A549 (cell line): Measurements from ENCODE around the gene SMC5. TPM values are rescaled to one million over a fixed set of nuclear protein-coding genes. Genes with fewer than 3 reads are reported as not detected.

Source experiments
- ATAC-seq, 2 experiments: fragments of 200-7000 bp in 1 of 2; fragments of >200 bp in 1 of 2; cut with Nextera tagmentation in 1 of 2; cut with Tn5 transposase in 1 of 2; 3 replicates each; pipeline versions ENCODE4 v1.8.0 to v1.9.1; 2018 to 2020; ENCODE audit warnings: mild to moderate bottlenecking in 1 of 2, moderate library complexity in 1 of 2
- CTCF ChIA-PET: fragments of 300-600 bp; sonication (Branson Sonifier 250); formaldehyde crosslinking; extraction: SDS; loops from one replicate; lab custom pipeline; 2021; ENCODE audit warnings: antibody characterized with exemption, inconsistent platforms; lab: Yijun Ruan, JAX
- POLR2A ChIA-PET: fragments of 350-600 bp; formaldehyde crosslinking; extraction: SDS; loops from one replicate; lab custom pipeline; 2021; ENCODE audit warnings: antibody characterized with exemption, inconsistent platforms; lab: Yijun Ruan, JAX
- DNase-seq, 2 experiments: peaks; one replicate each; pipeline versions ENCODE4 v3.0.0 to v3.0.0-alpha.2; 2011 to 2016; ENCODE audit warnings: low read depth in 1 of 2, low spot score in 1 of 2
- FAIRE-seq: peaks from 2 replicates; lab custom pipeline; 2011; peaks lifted over from hg19 to GRCh38; lab: Jason Lieb, UNC
- H3K27ac ChIP-seq, 2 experiments: fragments of >200 bp; sonication (Bioruptor Twin); formaldehyde crosslinking; 3 replicates each; pipeline ENCODE4 v1.5.1; 2016 to 2017
- H3K4me1 ChIP-seq: fragments of >200 bp; sonication (Bioruptor Twin); formaldehyde crosslinking; 3 replicates; pipeline ENCODE4 v1.6.1; 2016
- H3K4me2 ChIP-seq: fragments of >200 bp; sonication (Bioruptor Twin); formaldehyde crosslinking; 3 replicates; pipeline ENCODE4 v1.6.1; 2016
- H3K4me3 ChIP-seq: fragments of >200 bp; sonication (Bioruptor Twin); formaldehyde crosslinking; 3 replicates; pipeline ENCODE4 v1.5.1; 2016
- H3K9me3 ChIP-seq: fragments of >200 bp; sonication (Bioruptor Twin); formaldehyde crosslinking; 3 replicates; pipeline ENCODE4 v1.6.1; 2016
- CBX2 ChIP-seq: fragments of 200-600 bp; sonication (generic); IDR thresholded peaks from 2 replicates; pipeline ENCODE4 v1.6.1; 2016; ENCODE audit warnings: low read depth, mild to moderate bottlenecking, borderline replicate concordance
- CEBPB ChIP-seq, 2 experiments: fragments of >200 bp in 1 of 2; sonication (Bioruptor Twin) in 1 of 2; formaldehyde crosslinking in 1 of 2; IDR thresholded peaks; 2 replicates each; pipeline ENCODE4 v1.6.1; 2012 to 2016
- CTCF ChIP-seq: fragments of >200 bp; sonication (Bioruptor Twin); formaldehyde crosslinking; IDR thresholded peaks from 3 replicates; pipeline ENCODE4 v1.5.1; 2016
- EP300 ChIP-seq, 2 experiments: fragments of >200 bp; sonication (Bioruptor Twin); formaldehyde crosslinking; IDR thresholded peaks; 2 replicates in 1 of 2; 3 replicates in 1 of 2; pipeline ENCODE4 v1.6.1; 2016 to 2017
- HEYL ChIP-seq: fragments of 250-450 bp; sonication (Bioruptor Pico); IDR thresholded peaks from 2 replicates; pipeline ENCODE4 v1.8.0; 2021; ENCODE audit warnings: mild to moderate bottlenecking, moderate library complexity
- KDM1A ChIP-seq: fragments of 200-600 bp; sonication (generic); IDR thresholded peaks from 2 replicates; pipeline ENCODE4 v1.6.1; 2016; ENCODE audit warnings: low read depth, mild to moderate bottlenecking
- NFE2L2 ChIP-seq: fragments of 150-350 bp; conservative IDR thresholded peaks from 2 replicates; pipeline ENCODE4 v1.6.1; 2014; ENCODE audit warnings: low read length
- RAD21 ChIP-seq, 2 experiments: fragments of >200 bp in 1 of 2; sonication (Bioruptor Twin) in 1 of 2; formaldehyde crosslinking in 1 of 2; IDR thresholded peaks in 1 of 2; conservative IDR thresholded peaks in 1 of 2; 2 replicates in 1 of 2; 3 replicates in 1 of 2; pipeline ENCODE4 v1.6.1; 2012 to 2018; ENCODE audit warnings: inconsistent platforms in 1 of 2
- RCOR1 ChIP-seq: fragments of 150-350 bp; IDR thresholded peaks from 2 replicates; pipeline ENCODE4 v1.6.1; 2014; ENCODE audit warnings: antibody characterized with exemption, low read length, low read depth
- SMC3 ChIP-seq: fragments of >200 bp; sonication (Bioruptor Twin); formaldehyde crosslinking; IDR thresholded peaks from 3 replicates; pipeline ENCODE4 v1.6.1; 2018; ENCODE audit warnings: inconsistent platforms
- USF2 ChIP-seq: fragments of 450-650 bp; IDR thresholded peaks from 2 replicates; pipeline ENCODE4 v1.6.1; 2014; ENCODE audit warnings: antibody characterized with exemption
- ZSCAN20 ChIP-seq: fragments of 250-450 bp; sonication (Bioruptor Pico); IDR thresholded peaks from 2 replicates; pipeline ENCODE4 v1.8.0; 2022; ENCODE audit warnings: mild to moderate bottlenecking, moderate library complexity
- WGBS: methylation state at CpG from one replicate; pipeline ENCODE4 v1.1.6; 2017; ENCODE audit errors: missing lambda C conversion rate; 5-methylcytosine and 5-hydroxymethylcytosine counted together
- polyA plus RNA-seq, 4 experiments: library from polyadenylated mRNA; depleted of rRNA in 3 of 4; stranded (reverse); fragments of >200 nt; fragmentation: RNase III in 1 of 4; extraction: RNeasy Plus Mini Kit Qiagen cat#74134 plus additional on column Dnase treatment in 1 of 4; gene quantifications; 2 replicates in 3 of 4; 3 replicates in 1 of 4; pipeline ENCODE4 v1.2.3, GENCODE V29; 2011 to 2017
- TF ChIP-seq, protein P1 (sequence below): IDR thresholded peaks from 2 replicates; pipeline ENCODE4 v1.6.1; 2012; ENCODE audit warnings: low read depth, borderline replicate concordance
- TF ChIP-seq, protein P2 (sequence below): fragments of 250-450 bp; sonication (Bioruptor Pico); IDR thresholded peaks from 2 replicates; pipeline ENCODE4 v1.5.0; 2021; ENCODE audit warnings: mild to moderate bottlenecking, moderate library complexity, borderline replicate concordance
- TF ChIP-seq, protein P3 (sequence below): fragments of 150-350 bp; IDR thresholded peaks from 2 replicates; pipeline ENCODE4 v1.6.1; 2014; ENCODE audit warnings: low read depth, mild to moderate bottlenecking, low read length
- TF ChIP-seq, protein P4 (sequence below): IDR thresholded peaks from 2 replicates; pipeline ENCODE4 v1.6.1; 2012

Gene SMC5
- polyA plus RNA-seq, 2 of the 4 experiments (the other 2 are of a cell fraction) = 17.4 to 28.0 TPM

GRCh38 chr9:70340572-70340971, 81.8 kb downstream of the SMC5 start:
- H3K27ac ChIP-seq = no peak overlapping the region
- H3K4me3 ChIP-seq = no peak overlapping the region
- DNase-seq (peak; percentile 18 to 20), FAIRE-seq (peak; percentile 28), ATAC-seq (no peak)
- TF ChIP-seq RAD21 (conservative IDR thresholded peaks at IDR 0.05 in 1 of 2, IDR thresholded peaks at IDR 0.05 in 1 of 2) (peak; percentile 61 to 68), SMC3 (peak; percentile 82), CTCF (peak; percentile 52; the same call in 2 of the 3 replicates), ZSCAN20 (CRISPR knock-in tag) (no peak), CEBPB (IDR thresholded peaks at IDR 0.05) (no peak)
- TF ChIP-seq, protein P1, sequence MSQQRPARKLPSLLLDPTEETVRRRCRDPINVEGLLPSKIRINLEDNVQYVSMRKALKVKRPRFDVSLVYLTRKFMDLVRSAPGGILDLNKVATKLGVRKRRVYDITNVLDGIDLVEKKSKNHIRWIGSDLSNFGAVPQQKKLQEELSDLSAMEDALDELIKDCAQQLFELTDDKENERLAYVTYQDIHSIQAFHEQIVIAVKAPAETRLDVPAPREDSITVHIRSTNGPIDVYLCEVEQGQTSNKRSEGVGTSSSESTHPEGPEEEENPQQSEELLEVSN = no peak
- 4% methylated on average over 1 of the region's 1 CpG for WGBS
- H3K9me3 ChIP-seq = no peaks in the 10 kb centered on the region
- ChIA-PET POLR2A (interaction anchor here (0.8 to 1.5 kb wide), 2 partner anchors 78 to 262 kb away, joined by 5 to 14 read pairs; no protein-coding TSS in a partner anchor), CTCF (interaction anchor here (0.7 to 3.5 kb wide), 22 partner anchors 8 to 416 kb away, joined by 3 to 38 read pairs (median 3); no protein-coding TSS in a partner anchor)
- H3K4me2 ChIP-seq = no peak overlapping the region
- no peaks in the 10 kb centered on the region for H3K4me1 ChIP-seq

GRCh38 chr9:70347046-70347445, 88.3 kb downstream of the SMC5 start:
- peaks cover 4% of the 10 kb centered on the region; the same call in 1 of the 3 replicates for H3K4me1 ChIP-seq
- H3K27ac ChIP-seq = no peak overlapping the region
- DNase-seq (no peak), ATAC-seq (no peak), FAIRE-seq (no peak)
- no peak overlapping the region for H3K4me3 ChIP-seq
- POLR2A ChIA-PET = no interaction called here
- H3K9me3 ChIP-seq = no peaks in the 10 kb centered on the region
- TF ChIP-seq KDM1A = no peak
- no peak for TF ChIP-seq RCOR1
- TF ChIP-seq, protein P2, sequence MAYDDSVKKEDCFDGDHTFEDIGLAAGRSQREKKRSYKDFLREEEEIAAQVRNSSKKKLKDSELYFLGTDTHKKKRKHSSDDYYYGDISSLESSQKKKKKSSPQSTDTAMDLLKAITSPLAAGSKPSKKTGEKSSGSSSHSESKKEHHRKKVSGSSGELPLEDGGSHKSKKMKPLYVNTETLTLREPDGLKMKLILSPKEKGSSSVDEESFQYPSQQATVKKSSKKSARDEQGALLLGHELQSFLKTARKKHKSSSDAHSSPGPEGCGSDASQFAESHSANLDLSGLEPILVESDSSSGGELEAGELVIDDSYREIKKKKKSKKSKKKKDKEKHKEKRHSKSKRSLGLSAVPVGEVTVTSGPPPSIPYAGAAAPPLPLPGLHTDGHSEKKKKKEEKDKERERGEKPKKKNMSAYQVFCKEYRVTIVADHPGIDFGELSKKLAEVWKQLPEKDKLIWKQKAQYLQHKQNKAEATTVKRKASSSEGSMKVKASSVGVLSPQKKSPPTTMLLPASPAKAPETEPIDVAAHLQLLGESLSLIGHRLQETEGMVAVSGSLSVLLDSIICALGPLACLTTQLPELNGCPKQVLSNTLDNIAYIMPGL = no peak
- TF ChIP-seq, protein P3, sequence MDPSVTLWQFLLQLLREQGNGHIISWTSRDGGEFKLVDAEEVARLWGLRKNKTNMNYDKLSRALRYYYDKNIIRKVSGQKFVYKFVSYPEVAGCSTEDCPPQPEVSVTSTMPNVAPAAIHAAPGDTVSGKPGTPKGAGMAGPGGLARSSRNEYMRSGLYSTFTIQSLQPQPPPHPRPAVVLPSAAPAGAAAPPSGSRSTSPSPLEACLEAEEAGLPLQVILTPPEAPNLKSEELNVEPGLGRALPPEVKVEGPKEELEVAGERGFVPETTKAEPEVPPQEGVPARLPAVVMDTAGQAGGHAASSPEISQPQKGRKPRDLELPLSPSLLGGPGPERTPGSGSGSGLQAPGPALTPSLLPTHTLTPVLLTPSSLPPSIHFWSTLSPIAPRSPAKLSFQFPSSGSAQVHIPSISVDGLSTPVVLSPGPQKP = no peak
- no peak for TF ChIP-seq NFE2L2
- no peak for TF ChIP-seq HEYL (CRISPR knock-in tag)
- no peak for TF ChIP-seq USF2
- no peak for TF ChIP-seq CTCF
- TF ChIP-seq CBX2 = no peak
- no peak for TF ChIP-seq EP300 (IDR thresholded peaks at IDR 0.05)
- TF ChIP-seq, protein P4, sequence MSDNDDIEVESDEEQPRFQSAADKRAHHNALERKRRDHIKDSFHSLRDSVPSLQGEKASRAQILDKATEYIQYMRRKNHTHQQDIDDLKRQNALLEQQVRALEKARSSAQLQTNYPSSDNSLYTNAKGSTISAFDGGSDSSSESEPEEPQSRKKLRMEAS = no peak
- CTCF ChIA-PET = interaction anchor here (0.8 kb wide), 1 partner anchor 256 kb away, joined by 4 read pairs; no protein-coding TSS in a partner anchor
- WGBS = 94% methylated on average over 2 of the region's 2 CpGs
- H3K4me2 ChIP-seq = no peak overlapping the region
